Liver (tissue), 9 donors: ENCODE results near the gene SH2D4B. TPM values are rescaled to one million over a fixed set of nuclear protein-coding genes. Genes with fewer than 3 reads are reported as not detected.
"Not testable (repeated sequence)": the region's sequence is repeated elsewhere in the genome, so short reads cannot be mapped to it uniquely, and the experiment has no call there.

Experiments
- DNase-seq: peaks from one replicate; pipeline ENCODE4 v3.0.0-alpha.2; 2017; ENCODE audit warnings: low spot score
- H3K27ac ChIP-seq, 2 donors: one replicate each; pipeline ENCODE4 v1.7.0; 2013; ENCODE audit warnings: inconsistent platforms in 2 of 2, low read length in 2 of 2, control low read depth in 1 of 2, low read depth in 1 of 2, mild to moderate bottlenecking in 1 of 2
- H3K27me3 ChIP-seq, 4 donors: one replicate each; pipeline versions ENCODE4 v1.6.1 to v1.7.0; 2013; ENCODE audit warnings: low read length in 3 of 4, inconsistent platforms in 1 of 4, mild to moderate bottlenecking in 1 of 4, moderate library complexity in 1 of 4; ENCODE audit not compliant: control insufficient read depth in 4 of 4, insufficient read depth in 4 of 4
- H3K36me3 ChIP-seq, 4 donors: one replicate each; pipeline versions ENCODE4 v1.6.1 to v1.7.0; 2013; ENCODE audit warnings: low read length in 3 of 4, mild to moderate bottlenecking in 3 of 4, low read depth in 1 of 4, moderate library complexity in 1 of 4; ENCODE audit not compliant: control insufficient read depth in 4 of 4, insufficient read depth in 3 of 4
- H3K4me1 ChIP-seq, 4 donors: one replicate each; pipeline versions ENCODE4 v1.6.1 to v1.7.0; 2013; ENCODE audit warnings: low read length in 3 of 4, mild to moderate bottlenecking in 3 of 4, moderate library complexity in 1 of 4; ENCODE audit not compliant: control insufficient read depth in 4 of 4, insufficient read depth in 4 of 4
- H3K4me3 ChIP-seq, 3 donors: one replicate each; pipeline versions ENCODE4 v1.6.1 to v1.7.0; 2013; ENCODE audit warnings: low read length in 3 of 3, control low read depth in 1 of 3, low read depth in 1 of 3, mild to moderate bottlenecking in 1 of 3
- H3K9ac ChIP-seq, 2 donors: one replicate each; pipeline ENCODE4 v1.7.0; 2013; ENCODE audit warnings: low read length in 2 of 2, mild to moderate bottlenecking in 2 of 2, moderate library complexity in 2 of 2, control low read depth in 1 of 2, low read depth in 1 of 2
- H3K9me3 ChIP-seq, 4 donors: one replicate each; pipeline versions ENCODE4 v1.6.1 to v1.7.0; 2013; ENCODE audit warnings: low read length in 3 of 4; ENCODE audit not compliant: control insufficient read depth in 4 of 4
- EGR1 ChIP-seq, 2 donors: IDR thresholded peaks; 2 replicates each; pipeline ENCODE4 v1.6.1; 2016 to 2018; ENCODE audit warnings: antibody characterized with exemption in 2 of 2, low read depth in 2 of 2
- FOXA1 ChIP-seq: IDR thresholded peaks from 2 replicates; pipeline ENCODE4 v1.6.1; 2016; ENCODE audit warnings: antibody characterized with exemption
- FOXA2 ChIP-seq: IDR thresholded peaks from 2 replicates; pipeline ENCODE4 v1.6.1; 2016; ENCODE audit warnings: antibody characterized with exemption
- HNF4A ChIP-seq, 2 donors: conservative IDR thresholded peaks; 2 replicates each; pipeline ENCODE4 v1.6.1; 2016; ENCODE audit warnings: antibody characterized with exemption in 2 of 2, mild to moderate bottlenecking in 2 of 2
- HNF4G ChIP-seq: IDR thresholded peaks from 2 replicates; pipeline ENCODE4 v1.6.1; 2016; ENCODE audit warnings: antibody characterized with exemption
- JUND ChIP-seq, 2 donors: IDR thresholded peaks; 2 replicates each; pipeline ENCODE4 v1.6.1; 2016; ENCODE audit warnings: antibody characterized with exemption in 2 of 2
- NR2F2 ChIP-seq: IDR thresholded peaks from 2 replicates; pipeline ENCODE4 v1.6.1; 2016; ENCODE audit warnings: antibody characterized with exemption
- RXRA ChIP-seq, 2 donors: IDR thresholded peaks; 2 replicates each; pipeline ENCODE4 v1.6.1; 2017 to 2018; ENCODE audit warnings: antibody characterized with exemption in 2 of 2, mild to moderate bottlenecking in 1 of 2
- SP1 ChIP-seq: IDR thresholded peaks from 2 replicates; pipeline ENCODE4 v1.6.1; 2018; ENCODE audit warnings: antibody characterized with exemption, mild to moderate bottlenecking
- TAF1 ChIP-seq: conservative IDR thresholded peaks from 2 replicates; pipeline ENCODE4 v1.6.1; 2016; ENCODE audit warnings: antibody characterized with exemption, mild to moderate bottlenecking
- YY1 ChIP-seq: IDR thresholded peaks from 2 replicates; pipeline ENCODE4 v1.6.1; 2016; ENCODE audit warnings: antibody characterized with exemption, mild to moderate bottlenecking
- ZBTB33 ChIP-seq: IDR thresholded peaks from 2 replicates; pipeline ENCODE4 v1.6.1; 2016; ENCODE audit warnings: antibody characterized with exemption
- WGBS: extraction: QIAGEN DNeasy Blood & Tissue Kit; methylation state at CpG from one replicate; pipeline ENCODE4 v1.1.7; 2013; 5-methylcytosine and 5-hydroxymethylcytosine counted together
- polyA plus RNA-seq, 2 donors: library from polyadenylated mRNA; stranded (reverse) in 1 of 2; unstranded in 1 of 2; fragments of 200-250 nt in 1 of 2; fragments of >200 nt in 1 of 2; fragmentation: Nextera tagmentation in 1 of 2; extraction: Ambion mirVana in 1 of 2; gene quantifications; one replicate each; pipeline versions ENCODE4 v1.2.1 to v1.2.3, GENCODE V29; 2013 to 2015
- total RNA-seq, 2 donors: library from RNA; depleted of rRNA; stranded (reverse); fragments of >200 nt; gene quantifications; one replicate each; pipeline ENCODE4 v1.2.3, GENCODE V29; 2014
- TF ChIP-seq, protein P1 (sequence below): IDR thresholded peaks from 2 replicates; pipeline ENCODE4 v1.6.1; 2016; ENCODE audit warnings: antibody characterized with exemption, mild to moderate bottlenecking
- TF ChIP-seq, protein P2 (sequence below): IDR thresholded peaks from 2 replicates; pipeline ENCODE4 v1.6.1; 2016; ENCODE audit warnings: antibody characterized with exemption
- TF ChIP-seq, protein P3 (sequence below): IDR thresholded peaks from 2 replicates; pipeline ENCODE4 v1.6.1; 2016; ENCODE audit warnings: antibody characterized with exemption
- donor health status: healthy.
- donor health status: healthy.
- donor health status: healthy.
- donor health status: healthy.
- donor health status: healthy.

The SH2D4B gene
- total and polyA plus RNA-seq, 4 donors: 0.19 TPM; not detected in 3

- Histone ChIP-seq H3K9ac (no peak overlapping the region), H3K9me3 (no peaks in the 10 kb centered on the region), H3K4me3 (no peak overlapping the region), H3K27me3 (no peaks in the 10 kb centered on the region), H3K27ac (no peak overlapping the region), H3K4me1 (no peaks in the 10 kb centered on the region), H3K36me3 (no peaks in the 10 kb centered on the region)
- TF ChIP-seq ZBTB33 (no peak), RXRA (IDR thresholded peaks at IDR 0.05) (no peak), TAF1 (no peak), JUND (IDR thresholded peaks at IDR 0.05) (no peak), FOXA1 (no peak), FOXA2 (no peak), SP1 (no peak), HNF4A (conservative IDR thresholded peaks at IDR 0.05) (no peak), HNF4G (no peak), NR2F2 (no peak), EGR1 (IDR thresholded peaks at IDR 0.05; ENCODE audit: low read depth in 2 of 2) (no peak), YY1 (no peak)
- TF ChIP-seq, protein P1, sequence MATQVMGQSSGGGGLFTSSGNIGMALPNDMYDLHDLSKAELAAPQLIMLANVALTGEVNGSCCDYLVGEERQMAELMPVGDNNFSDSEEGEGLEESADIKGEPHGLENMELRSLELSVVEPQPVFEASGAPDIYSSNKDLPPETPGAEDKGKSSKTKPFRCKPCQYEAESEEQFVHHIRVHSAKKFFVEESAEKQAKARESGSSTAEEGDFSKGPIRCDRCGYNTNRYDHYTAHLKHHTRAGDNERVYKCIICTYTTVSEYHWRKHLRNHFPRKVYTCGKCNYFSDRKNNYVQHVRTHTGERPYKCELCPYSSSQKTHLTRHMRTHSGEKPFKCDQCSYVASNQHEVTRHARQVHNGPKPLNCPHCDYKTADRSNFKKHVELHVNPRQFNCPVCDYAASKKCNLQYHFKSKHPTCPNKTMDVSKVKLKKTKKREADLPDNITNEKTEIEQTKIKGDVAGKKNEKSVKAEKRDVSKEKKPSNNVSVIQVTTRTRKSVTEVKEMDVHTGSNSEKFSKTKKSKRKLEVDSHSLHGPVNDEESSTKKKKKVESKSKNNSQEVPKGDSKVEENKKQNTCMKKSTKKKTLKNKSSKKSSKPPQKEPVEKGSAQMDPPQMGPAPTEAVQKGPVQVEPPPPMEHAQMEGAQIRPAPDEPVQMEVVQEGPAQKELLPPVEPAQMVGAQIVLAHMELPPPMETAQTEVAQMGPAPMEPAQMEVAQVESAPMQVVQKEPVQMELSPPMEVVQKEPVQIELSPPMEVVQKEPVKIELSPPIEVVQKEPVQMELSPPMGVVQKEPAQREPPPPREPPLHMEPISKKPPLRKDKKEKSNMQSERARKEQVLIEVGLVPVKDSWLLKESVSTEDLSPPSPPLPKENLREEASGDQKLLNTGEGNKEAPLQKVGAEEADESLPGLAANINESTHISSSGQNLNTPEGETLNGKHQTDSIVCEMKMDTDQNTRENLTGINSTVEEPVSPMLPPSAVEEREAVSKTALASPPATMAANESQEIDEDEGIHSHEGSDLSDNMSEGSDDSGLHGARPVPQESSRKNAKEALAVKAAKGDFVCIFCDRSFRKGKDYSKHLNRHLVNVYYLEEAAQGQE: no peak
- TF ChIP-seq, protein P2, sequence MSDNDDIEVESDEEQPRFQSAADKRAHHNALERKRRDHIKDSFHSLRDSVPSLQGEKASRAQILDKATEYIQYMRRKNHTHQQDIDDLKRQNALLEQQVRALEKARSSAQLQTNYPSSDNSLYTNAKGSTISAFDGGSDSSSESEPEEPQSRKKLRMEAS: no peak
- TF ChIP-seq, protein P3, sequence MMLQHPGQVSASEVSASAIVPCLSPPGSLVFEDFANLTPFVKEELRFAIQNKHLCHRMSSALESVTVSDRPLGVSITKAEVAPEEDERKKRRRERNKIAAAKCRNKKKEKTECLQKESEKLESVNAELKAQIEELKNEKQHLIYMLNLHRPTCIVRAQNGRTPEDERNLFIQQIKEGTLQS: no peak
- no peak for DNase-seq
- 95% methylated on average over 19 of the region's 19 CpGs for WGBS
Measured at GRCh38 chr10:80542652-80543318, 5.1 kb downstream of the SH2D4B start.

DNA sequence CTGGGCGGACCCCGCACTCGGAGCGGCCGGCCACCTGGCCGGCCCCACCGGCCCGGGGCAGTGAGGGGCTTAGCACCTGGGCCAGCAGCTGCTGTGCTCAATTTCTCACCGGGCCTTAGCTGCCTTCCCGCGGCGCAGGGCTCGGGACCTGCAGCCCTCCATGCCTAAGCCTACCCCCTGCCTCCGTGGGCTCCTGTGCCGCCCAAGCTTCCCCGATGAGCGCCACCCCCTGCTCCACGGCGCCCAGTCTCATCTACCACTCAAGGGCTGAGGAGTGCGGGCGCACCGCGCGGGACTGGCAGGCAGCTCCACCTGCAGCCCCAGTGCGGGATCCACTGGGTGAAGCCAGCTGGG lies 5.6 kb downstream of the SH2D4B start:
- 97% methylated on average over 25 of the region's 25 CpGs for WGBS
- H3K4me1 ChIP-seq: not testable (repeated sequence)

More for the DNA sequence above, 5.6 kb downstream of the SH2D4B start:
- H3K9ac ChIP-seq, DNase-seq, H3K36me3 ChIP-seq, H3K4me3 ChIP-seq, H3K9me3 ChIP-seq, H3K27ac ChIP-seq, H3K27me3 ChIP-seq: not testable (repeated sequence)
